K562 (cell line): Measurements from ENCODE around the gene SLC66A2. TPM values are rescaled to one million over a fixed set of nuclear protein-coding genes. Genes with fewer than 3 reads are reported as not detected.

Experiments
- ATAC-seq: fragments of 200-7000 bp; cut with Tn5 transposase; 3 replicates; pipeline ENCODE4 v1.9.1; 2020; ENCODE audit warnings: moderate library complexity
- BruUV-seq: library from RNA; stranded (reverse); fragments of 400-500 nt; replicated peaks from 2 replicates; lab custom pipeline; 2021; lab: Mats Ljungman, UMichigan
- CTCF ChIA-PET: fragments of 300-600 bp; formaldehyde crosslinking; extraction: SDS; loops from one replicate; lab custom pipeline; 2021; ENCODE audit warnings: low intra/inter-chr PET ratio; lab: Yijun Ruan, JAX
- POLR2A ChIA-PET: fragments of 300-600, 350-650 bp; sonication (Branson Sonifier 250); formaldehyde crosslinking; extraction: SDS; loops from one replicate; lab custom pipeline; 2021; ENCODE audit warnings: antibody characterized with exemption, inconsistent platforms; lab: Yijun Ruan, JAX
- DNase-seq, 4 experiments: peaks; one replicate each; pipeline versions ENCODE4 v3.0.0 to v3.0.0-alpha.2; 2011 to 2018; ENCODE audit warnings: low spot score in 3 of 4, mixed read lengths in 3 of 4; ENCODE audit errors: extremely low read depth in 1 of 4
- FAIRE-seq: peaks from 2 replicates; lab custom pipeline; 2011; peaks lifted over from hg19 to GRCh38; lab: Jason Lieb, UNC
- H2AFZ ChIP-seq: 2 replicates; pipeline ENCODE4 v1.6.0; 2011; ENCODE audit warnings: low read depth, low read length, control low read depth, inconsistent platforms
- H3K27ac ChIP-seq: fragments of 200-600 bp; 3 replicates; pipeline ENCODE4 v1.8.0; 2011; ENCODE audit warnings: low read depth, mild to moderate bottlenecking, control low read depth, inconsistent platforms, low read length, moderate library complexity, mixed read lengths; ENCODE audit errors: extremely low read depth
- H3K27me3 ChIP-seq, 2 experiments: fragments of 300-600 bp in 1 of 2; 2 replicates in 1 of 2; 3 replicates in 1 of 2; pipeline versions ENCODE4 v1.6.0 to v1.8.0; 2011; ENCODE audit warnings: inconsistent platforms in 2 of 2, low read length in 2 of 2, mild to moderate bottlenecking in 1 of 2, mixed read lengths in 1 of 2, moderate library complexity in 1 of 2; ENCODE audit not compliant: control insufficient read depth in 2 of 2, insufficient read depth in 2 of 2
- H3K36me3 ChIP-seq: fragments of 300-600 bp; 3 replicates; pipeline ENCODE4 v1.8.0; 2011; ENCODE audit warnings: mild to moderate bottlenecking, low read length, inconsistent platforms; ENCODE audit not compliant: control insufficient read depth, insufficient read depth
- H3K4me1 ChIP-seq, 2 experiments: fragments of 200-600 bp in 1 of 2; replicated peaks in 1 of 2; 2 replicates in 1 of 2; 3 replicates in 1 of 2; pipeline versions ENCODE4 v1.5.1 to v1.8.0; 2011; ENCODE audit warnings: inconsistent platforms in 2 of 2, low read length in 2 of 2, mild to moderate bottlenecking in 1 of 2, mixed read lengths in 1 of 2, moderate library complexity in 1 of 2; ENCODE audit not compliant: control insufficient read depth in 2 of 2, insufficient read depth in 2 of 2
- H3K4me2 ChIP-seq: 2 replicates; pipeline ENCODE4 v1.6.1; 2011; ENCODE audit warnings: low read length, control low read depth, inconsistent platforms, mixed read lengths; ENCODE audit not compliant: insufficient read depth
- H3K4me3 ChIP-seq: fragments of 200-600 bp; sonication (generic), shearing (Covaris generic); 2 replicates; pipeline ENCODE4 v1.5.1; 2016; ENCODE audit warnings: control low read depth, inconsistent platforms
- H3K79me2 ChIP-seq: fragments of 200-600 bp; 3 replicates; pipeline ENCODE4 v1.8.0; 2011; ENCODE audit warnings: low read length, inconsistent platforms; ENCODE audit not compliant: control insufficient read depth, insufficient read depth
- H3K9ac ChIP-seq, 2 experiments: 2 replicates each; pipeline versions ENCODE4 v1.6.0 to v1.6.1; 2011; ENCODE audit warnings: low read depth in 2 of 2, low read length in 2 of 2, control low read depth in 1 of 2, inconsistent platforms in 1 of 2, mild to moderate bottlenecking in 1 of 2, mixed read lengths in 1 of 2; ENCODE audit not compliant: insufficient read depth in 1 of 2
- H3K9me1 ChIP-seq: one replicate; pipeline ENCODE4 v1.6.0; 2011; ENCODE audit warnings: inconsistent platforms, mild to moderate bottlenecking, low read length, moderate library complexity; ENCODE audit not compliant: control insufficient read depth, insufficient read depth
- H3K9me3 ChIP-seq: replicated peaks from 2 replicates; pipeline ENCODE4 v1.5.1; 2011; ENCODE audit warnings: low read depth, low read length, inconsistent platforms; ENCODE audit not compliant: control insufficient read depth, insufficient read depth
- H4K20me1 ChIP-seq: replicated peaks from 2 replicates; pipeline ENCODE4 v1.6.1; 2011; ENCODE audit warnings: low read length, inconsistent platforms, mixed read lengths; ENCODE audit not compliant: control insufficient read depth, insufficient read depth
- ARID3A ChIP-seq: IDR thresholded peaks from 2 replicates; pipeline ENCODE4 v1.6.1; 2012; ENCODE audit warnings: low read depth, low read length, improper control_type of control experiment, borderline replicate concordance
- BCL6 ChIP-seq: fragments of 250-450 bp; sonication (Bioruptor Pico); IDR thresholded peaks from 2 replicates; pipeline ENCODE4 v1.4.0; 2020
- C11orf30 ChIP-seq: fragments of 450-650 bp; IDR thresholded peaks from 2 replicates; pipeline ENCODE4 v1.6.1; 2016; ENCODE audit warnings: low read depth, mild to moderate bottlenecking
- DACH1 ChIP-seq: fragments of 450-650 bp; IDR thresholded peaks from 2 replicates; pipeline ENCODE4 v1.6.1; 2018; ENCODE audit not compliant: partially characterized antibody
- ELF4 ChIP-seq: fragments of 450-650 bp; formaldehyde crosslinking; IDR thresholded peaks from 2 replicates; pipeline ENCODE4 v1.4.0; 2022; ENCODE audit warnings: missing genetic modification characterization
- JUN ChIP-seq, 2 experiments: sonication (generic) in 1 of 2; formaldehyde crosslinking in 1 of 2; IDR thresholded peaks; 2 replicates each; pipeline versions ENCODE4 v1.6.1 to v1.8.0; 2012 to 2022; ENCODE audit warnings: borderline replicate concordance in 2 of 2, mild to moderate bottlenecking in 2 of 2, improper control_type of control experiment in 1 of 2, low read depth in 1 of 2, low read length in 1 of 2, missing genetic modification reagents in 1 of 2
- L3MBTL2 ChIP-seq: fragments of 450-650 bp; IDR thresholded peaks from 2 replicates; pipeline ENCODE4 v1.6.1; 2016; ENCODE audit warnings: mild to moderate bottlenecking, moderate library complexity
- NCOR1 ChIP-seq: fragments of 450-650 bp; IDR thresholded peaks from 2 replicates; pipeline ENCODE4 v1.6.1; 2016; ENCODE audit warnings: mild to moderate bottlenecking, moderate library complexity
- NFYB ChIP-seq: IDR thresholded peaks from 2 replicates; pipeline ENCODE4 v1.6.1; 2011; ENCODE audit warnings: mild to moderate bottlenecking, moderate library complexity; ENCODE audit not compliant: insufficient read length; ENCODE audit errors: extremely low read depth
- PTRF ChIP-seq: fragments of 450-650 bp; IDR thresholded peaks from 2 replicates; pipeline ENCODE4 v1.6.1; 2016; ENCODE audit warnings: mild to moderate bottlenecking, missing genetic modification characterization, missing compliant biosample characterization
- SUPT5H ChIP-seq: fragments of 450-650 bp; IDR thresholded peaks from 2 replicates; pipeline ENCODE4 v1.6.1; 2016
- YBX1 ChIP-seq: fragments of 450-650 bp; IDR thresholded peaks from 2 replicates; pipeline ENCODE4 v1.7.1; 2016; ENCODE audit warnings: mild to moderate bottlenecking
- ZNF586 ChIP-seq: fragments of 450-650 bp; formaldehyde crosslinking; conservative IDR thresholded peaks from 2 replicates; pipeline ENCODE4 v1.4.0; 2020; ENCODE audit warnings: mild to moderate bottlenecking, moderate library complexity
- WGBS: fragments of 100-300 bp; shearing (Covaris generic); methylation state at CpG from one replicate; pipeline ENCODE4 v1.1.6; 2016; ENCODE audit warnings: low coverage, mixed read lengths; ENCODE audit not compliant: insufficient coverage; ENCODE audit errors: missing lambda C conversion rate; 5-methylcytosine and 5-hydroxymethylcytosine counted together
- in situ Hi-C: fragments of 300-500 bp; cut with MboI; formaldehyde crosslinking; loops from 4 replicates; pipeline ENCODE4 v1.15.0; 2018; ENCODE audit warnings: inconsistent platforms, mixed read lengths
- intact Hi-C: fragments of 100-400 bp; cut with micrococcal nuclease; formaldehyde crosslinking; loops from 2 replicates; pipeline ENCODE4 v1.14.2; 2022
- polyA plus RNA-seq, 8 experiments: library from polyadenylated mRNA; depleted of rRNA in 4 of 8; stranded (reverse) in 5 of 8; unstranded in 3 of 8; fragments of >200 nt; fragmentation: Nextera tagmentation in 2 of 8; fragmentation: Illumina TruSeq in 1 of 8; extraction: Ambion mirVana in 2 of 8; extraction: Trizol in 1 of 8; gene quantifications; 2 replicates each; pipeline versions ENCODE4 v1.2.1 to v1.2.3, GENCODE V29; 2011 to 2014; ENCODE audit warnings: inconsistent platforms in 1 of 8, missing spikeins in 1 of 8
- total RNA-seq, 7 experiments: library from RNA; depleted of rRNA in 6 of 7; stranded (reverse); fragments of >200 nt in 6 of 7; fragmentation: Illumina TruSeq in 2 of 7; extraction: Trizol in 2 of 7; gene quantifications; 2 replicates each; pipeline versions ENCODE4 v1.2.1 to v1.2.3, GENCODE V29; 2011 to 2021; ENCODE audit warnings: low replicate concordance in 1 of 7
- TF ChIP-seq, protein P1 (sequence below): fragments of 450-650 bp; formaldehyde crosslinking; IDR thresholded peaks from 2 replicates; pipeline ENCODE4 v1.4.0; 2020; ENCODE audit warnings: mild to moderate bottlenecking, moderate library complexity

The SLC66A2 gene
- total and polyA plus RNA-seq, 9 of the 15 experiments (the other 6 are each of a cell fraction or from before 2014, with no cell fraction given), result 0.25 to 17.5 (median 5.6) TPM

DNA sequence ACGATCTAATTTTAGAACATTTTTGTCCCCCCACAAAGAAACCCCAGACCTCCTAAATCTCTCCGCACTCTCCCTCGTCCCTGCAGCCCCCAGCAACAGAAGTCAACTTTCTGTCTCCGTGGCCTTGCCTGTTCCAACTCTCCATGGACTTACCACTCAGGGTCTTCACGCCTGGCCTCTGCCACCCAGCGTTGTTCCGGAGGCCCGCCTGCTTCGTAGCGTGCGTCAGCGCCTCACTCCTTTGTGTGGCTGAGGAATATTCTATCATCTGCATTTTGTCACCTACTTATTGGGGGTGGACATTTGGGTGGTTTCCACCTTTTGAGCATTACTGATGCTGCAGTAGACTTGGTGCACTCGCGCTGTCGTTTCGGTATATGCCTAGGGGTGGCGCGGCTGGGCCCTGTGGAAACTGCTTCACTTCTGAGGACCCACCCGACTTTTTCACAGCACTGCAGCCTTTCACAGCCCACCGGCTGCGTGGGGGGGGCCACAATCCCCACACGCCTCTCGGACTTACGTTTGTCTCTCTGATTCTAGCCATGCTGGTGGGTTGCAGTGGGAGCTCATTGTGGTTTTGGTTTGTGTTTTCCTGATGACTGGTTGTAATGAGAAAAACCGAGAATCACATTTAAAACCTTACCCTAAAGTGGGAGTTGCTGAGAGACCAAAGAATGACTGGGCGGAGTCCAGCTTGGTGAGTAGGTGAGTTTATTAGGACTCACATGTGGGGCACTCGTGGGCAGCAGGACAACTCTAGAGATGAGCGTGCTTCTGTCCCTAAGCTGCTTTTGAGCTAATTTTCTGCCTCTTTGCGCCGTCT, 11.6 kb upstream of the SLC66A2 start:
- no peak overlapping the region for H3K4me2 ChIP-seq
- no peak overlapping the region for H3K9ac ChIP-seq
- H3K27me3 ChIP-seq, result no peaks in the 10 kb centered on the region
- intact Hi-C loops (no loop called here), in situ Hi-C loops (no loop called here)
- H3K79me2 ChIP-seq, result no peaks in the 10 kb centered on the region
- POLR2A ChIA-PET, result no interaction called here
- no peak overlapping the region for H3K4me3 ChIP-seq
- H4K20me1 ChIP-seq, result no peaks in the 10 kb centered on the region
- H3K4me1 ChIP-seq, result peaks cover 15 to 29% of the 10 kb centered on the region in 2 experiments; a peak in 4 of 5 replicates
- TF ChIP-seq NFYB (no peak), ARID3A (no peak), YBX1 (no peak), ELF4 (no peak), DACH1 (no peak), PTRF (tag) (no peak), BCL6 (CRISPR knock-in tag) (no peak), C11orf30 (no peak), NCOR1 (no peak), JUN (IDR thresholded peaks at IDR 0.05; ENCODE audit: borderline replicate concordance, low read depth, low read length) (no peak), JUN (CRISPR knock-in tag; IDR thresholded peaks at IDR 0.05; ENCODE audit: borderline replicate concordance) (no peak), SUPT5H (no peak), L3MBTL2 (no peak), ZNF586 (CRISPR knock-in tag) (no peak)
- TF ChIP-seq, protein P1, sequence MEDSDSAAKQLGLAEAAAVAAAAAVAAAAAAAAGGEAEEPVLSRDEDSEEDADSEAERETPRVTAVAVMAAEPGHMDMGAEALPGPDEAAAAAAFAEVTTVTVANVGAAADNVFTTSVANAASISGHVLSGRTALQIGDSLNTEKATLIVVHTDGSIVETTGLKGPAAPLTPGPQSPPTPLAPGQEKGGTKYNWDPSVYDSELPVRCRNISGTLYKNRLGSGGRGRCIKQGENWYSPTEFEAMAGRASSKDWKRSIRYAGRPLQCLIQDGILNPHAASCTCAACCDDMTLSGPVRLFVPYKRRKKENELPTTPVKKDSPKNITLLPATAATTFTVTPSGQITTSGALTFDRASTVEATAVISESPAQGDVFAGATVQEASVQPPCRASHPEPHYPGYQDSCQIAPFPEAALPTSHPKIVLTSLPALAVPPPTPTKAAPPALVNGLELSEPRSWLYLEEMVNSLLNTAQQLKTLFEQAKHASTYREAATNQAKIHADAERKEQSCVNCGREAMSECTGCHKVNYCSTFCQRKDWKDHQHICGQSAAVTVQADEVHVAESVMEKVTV (CRISPR knock-in tag), result no peak
- ATAC-seq, result no peak
- no peak for DNase-seq
- no peak overlapping the region for H3K27ac ChIP-seq
- no TSS peak for BruUV-seq
- H3K9me3 ChIP-seq, result no peaks in the 10 kb centered on the region
- WGBS, result 83% methylated on average over 13 of the region's 30 CpGs
- H3K9me1 ChIP-seq, result no peaks in the 10 kb centered on the region
- CTCF ChIA-PET, result no interaction called here
- no peak for FAIRE-seq
- H3K36me3 ChIP-seq, result no peaks in the 10 kb centered on the region
- H2AFZ ChIP-seq, result no peak overlapping the region
